ENCODE data around the gene TSFM. TPM values are rescaled to one million over a fixed set of nuclear protein-coding genes. Genes with fewer than 3 reads are reported as not detected.

Gene TSFM
- total RNA-seq, 2 experiments from 2014 or later, result 25.8 to 26.9 TPM

DNA sequence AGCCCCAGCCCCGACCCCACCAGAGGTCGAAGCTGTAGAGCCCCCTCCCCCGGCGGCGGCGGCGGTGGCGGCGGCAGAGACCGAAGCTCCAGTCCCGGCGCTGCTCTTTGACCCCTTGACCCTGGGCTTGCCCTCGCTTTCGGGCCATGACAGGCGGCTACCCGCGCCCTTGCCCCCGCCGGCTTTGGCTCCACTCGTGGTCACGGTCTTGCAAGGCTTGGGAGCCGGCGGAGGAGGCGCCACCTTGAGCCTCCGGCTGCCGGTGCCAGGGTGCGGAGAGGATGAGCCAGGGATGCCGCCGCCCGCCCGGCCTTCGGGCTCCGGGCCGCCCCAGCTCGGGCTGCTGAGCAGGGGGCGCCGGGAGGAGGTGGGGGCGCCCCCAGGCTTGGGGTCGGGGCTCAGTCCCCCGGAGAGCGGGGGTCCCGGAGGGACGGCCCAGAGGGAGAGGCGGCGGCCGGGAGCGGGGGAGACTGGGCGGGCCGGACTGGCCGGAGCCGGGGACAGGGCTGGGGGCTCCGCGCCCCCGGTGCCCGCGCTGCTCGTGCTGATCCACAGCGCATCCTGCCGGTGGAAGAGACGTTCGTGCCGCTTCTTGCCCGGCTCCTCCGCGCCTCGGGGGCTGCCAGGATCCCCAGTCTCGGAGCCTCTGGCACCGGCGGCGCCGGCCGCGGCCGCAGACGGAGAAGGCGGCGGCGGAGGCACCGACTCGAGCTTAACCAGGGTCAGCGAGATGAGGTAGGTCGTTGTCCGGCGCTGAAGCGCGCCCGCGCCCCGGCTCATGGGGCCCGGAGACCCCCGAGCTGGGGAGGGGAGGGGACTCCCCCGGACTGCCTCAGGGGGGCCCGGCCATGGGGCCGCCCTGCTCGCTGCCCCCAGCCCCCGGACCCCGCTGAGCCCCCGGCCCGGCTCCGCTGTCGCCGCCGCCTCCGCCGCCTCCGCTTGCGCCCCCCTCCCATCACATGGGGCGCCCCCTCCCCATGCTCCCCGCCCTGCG is 44.8 kb upstream of the TSFM start:
- TF ChIP-seq, protein P1, sequence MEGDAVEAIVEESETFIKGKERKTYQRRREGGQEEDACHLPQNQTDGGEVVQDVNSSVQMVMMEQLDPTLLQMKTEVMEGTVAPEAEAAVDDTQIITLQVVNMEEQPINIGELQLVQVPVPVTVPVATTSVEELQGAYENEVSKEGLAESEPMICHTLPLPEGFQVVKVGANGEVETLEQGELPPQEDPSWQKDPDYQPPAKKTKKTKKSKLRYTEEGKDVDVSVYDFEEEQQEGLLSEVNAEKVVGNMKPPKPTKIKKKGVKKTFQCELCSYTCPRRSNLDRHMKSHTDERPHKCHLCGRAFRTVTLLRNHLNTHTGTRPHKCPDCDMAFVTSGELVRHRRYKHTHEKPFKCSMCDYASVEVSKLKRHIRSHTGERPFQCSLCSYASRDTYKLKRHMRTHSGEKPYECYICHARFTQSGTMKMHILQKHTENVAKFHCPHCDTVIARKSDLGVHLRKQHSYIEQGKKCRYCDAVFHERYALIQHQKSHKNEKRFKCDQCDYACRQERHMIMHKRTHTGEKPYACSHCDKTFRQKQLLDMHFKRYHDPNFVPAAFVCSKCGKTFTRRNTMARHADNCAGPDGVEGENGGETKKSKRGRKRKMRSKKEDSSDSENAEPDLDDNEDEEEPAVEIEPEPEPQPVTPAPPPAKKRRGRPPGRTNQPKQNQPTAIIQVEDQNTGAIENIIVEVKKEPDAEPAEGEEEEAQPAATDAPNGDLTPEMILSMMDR (IDR thresholded peaks at IDR 0.05), result no peak
- no peaks in the 10 kb centered on the region for H3K9me3 ChIP-seq (ENCODE audit: control insufficient read depth in 1 of 2, insufficient read depth in 1 of 2, low read length in 2 of 2)
- Mint-ChIP-seq H3K27me3 (no peaks in the 10 kb centered on the region), H3K36me3 (ENCODE audit: low read depth) (peaks cover 63% of the 10 kb centered on the region), H3K9me3 (no peaks in the 10 kb centered on the region), H3K4me3 (no peak overlapping the region), H3K27ac (no peak overlapping the region), H3K4me1 (ENCODE audit: low read depth) (peaks cover 57% of the 10 kb centered on the region)
- peaks cover 66% of the 10 kb centered on the region for H3K36me3 ChIP-seq (ENCODE audit: insufficient read depth, low read length)
- DNase-seq, result no peak
- POLR2A ChIA-PET, result interaction anchor here (1.0 kb wide), 1 partner anchor 12 kb away, joined by 3 read pairs; no protein-coding TSS in a partner anchor
- ATAC-seq (ENCODE audit: poor library complexity), result no peak
- intact Hi-C loops (cut with DNase I, micrococcal nuclease), result loop anchor here in 1 of 2 experiments (2.0 to 5.0 kb wide), 2 partner anchors 19 to 40 kb away; no protein-coding TSS in a partner anchor
- H3K27ac ChIP-seq (ENCODE audit: low read depth in 1 of 2, low read length in 2 of 2), result no peak overlapping the region
- no peaks in the 10 kb centered on the region for H3K27me3 ChIP-seq (ENCODE audit: control insufficient read depth in 1 of 2, insufficient read depth in 2 of 2, low read length in 2 of 2)
- H3K4me1 ChIP-seq (ENCODE audit: insufficient read depth, low read length), result peaks cover 57% of the 10 kb centered on the region
- no peak overlapping the region for H3K4me3 ChIP-seq (ENCODE audit: low read length)
- CTCF ChIA-PET, result no interaction called here

DNA sequence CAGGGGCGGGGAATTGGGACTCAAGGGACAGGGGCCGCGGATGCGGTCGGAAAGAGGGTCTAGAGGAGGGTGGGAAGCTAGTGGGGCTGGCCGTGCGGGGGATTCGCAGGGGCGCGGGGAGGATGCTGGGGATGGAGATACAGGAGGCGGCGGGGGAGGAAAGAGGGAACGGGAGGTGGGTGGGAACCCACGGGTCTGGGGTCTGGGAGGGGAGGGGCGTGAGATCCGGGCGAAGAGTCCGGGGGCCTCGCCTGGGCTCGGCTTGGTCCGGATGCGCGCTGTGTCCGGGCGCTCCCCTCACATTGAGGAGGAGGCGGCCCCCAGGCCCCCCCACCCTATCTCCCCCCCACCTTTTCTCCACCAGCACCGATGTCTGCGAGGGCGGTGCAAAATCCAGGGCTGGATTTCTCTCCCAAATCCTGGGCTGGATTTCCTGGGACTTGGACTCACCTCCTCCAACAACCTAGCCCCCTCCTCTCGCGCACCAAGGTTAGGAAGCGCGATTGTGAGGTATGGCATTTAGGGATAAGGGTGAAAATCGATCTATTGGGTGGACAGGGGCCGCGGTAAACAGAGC is 43.8 kb upstream of the TSFM start, which contains the start of gene AGAP2:
Gene AGAP2, minus strand, starts transcription at position 82 of the 577 bp plus-strand sequence. CDS start 496 bp downstream, outside the sequence.
- DNase-seq (no peak), ATAC-seq (ENCODE audit: poor library complexity) (no peak)
- Histone ChIP-seq H3K27me3 (ENCODE audit: control insufficient read depth in 1 of 2, insufficient read depth in 2 of 2, low read length in 2 of 2) (no peaks in the 10 kb centered on the region), H3K36me3 (ENCODE audit: insufficient read depth, low read length) (peaks cover 57% of the 10 kb centered on the region), H3K4me3 (ENCODE audit: low read length) (no peak within 1 kb of the TSS), H3K27ac (ENCODE audit: low read depth in 1 of 2, low read length in 2 of 2) (peak within 1 kb of the TSS; percentile 35 to 83), H3K9me3 (ENCODE audit: control insufficient read depth in 1 of 2, insufficient read depth in 1 of 2, low read length in 2 of 2) (no peaks in the 10 kb centered on the region), H3K4me1 (ENCODE audit: insufficient read depth, low read length) (peaks cover 58% of the 10 kb centered on the region)
- peak within 1 kb of the TSS; percentile 50 for H3K4me3 Mint-ChIP-seq
- H3K4me1 Mint-ChIP-seq (ENCODE audit: low read depth), result peaks cover 59% of the 10 kb centered on the region
- ChIA-PET POLR2A (no interaction called here), CTCF (no interaction called here)
- intact Hi-C loops (cut with DNase I, micrococcal nuclease), result loop anchor here in 1 of 2 experiments (2.0 to 5.0 kb wide), 2 partner anchors 20 to 41 kb away; no protein-coding TSS in a partner anchor
- H3K9me3 Mint-ChIP-seq, result no peaks in the 10 kb centered on the region
- H3K27ac Mint-ChIP-seq, result peak within 1 kb of the TSS; percentile 94
- no peaks in the 10 kb centered on the region for H3K27me3 Mint-ChIP-seq
- peaks cover 53% of the 10 kb centered on the region for H3K36me3 Mint-ChIP-seq (ENCODE audit: low read depth)
- TF ChIP-seq, protein P1 (IDR thresholded peaks at IDR 0.05), result no peak

DNA sequence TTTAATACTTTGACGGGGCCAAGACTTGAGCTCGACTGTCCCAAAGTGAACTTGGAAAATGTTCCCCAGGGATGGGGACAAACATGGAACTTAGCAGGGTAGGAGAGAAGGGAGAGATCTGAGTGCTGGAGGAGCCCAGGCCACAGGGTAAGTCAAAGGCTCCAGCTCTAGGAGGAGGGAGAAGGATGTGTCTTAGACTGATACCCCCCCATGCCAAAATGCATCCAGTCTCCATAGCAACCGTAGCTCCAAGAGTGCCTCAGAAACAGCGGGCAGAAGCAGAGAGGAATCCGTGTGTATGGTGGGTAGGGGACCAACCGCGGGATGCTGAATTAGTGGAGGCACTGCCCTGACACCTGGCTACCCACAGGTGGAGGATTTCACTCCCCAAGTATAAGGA is 43.2 kb upstream of the TSFM start:
- peaks cover 50% of the 10 kb centered on the region for H3K36me3 Mint-ChIP-seq (ENCODE audit: low read depth)

More for the DNA sequence above, 43.2 kb upstream of the TSFM start:
- H3K27me3 Mint-ChIP-seq, result no peaks in the 10 kb centered on the region
- peaks cover 64% of the 10 kb centered on the region for H3K4me1 Mint-ChIP-seq (ENCODE audit: low read depth)
- H3K4me3 Mint-ChIP-seq, result peak overlapping the region; percentile 50
- Histone ChIP-seq H3K9me3 (ENCODE audit: control insufficient read depth in 1 of 2, insufficient read depth in 1 of 2, low read length in 2 of 2) (no peaks in the 10 kb centered on the region), H3K27me3 (ENCODE audit: control insufficient read depth in 1 of 2, insufficient read depth in 2 of 2, low read length in 2 of 2) (no peaks in the 10 kb centered on the region), H3K36me3 (ENCODE audit: insufficient read depth, low read length) (peaks cover 50% of the 10 kb centered on the region), H3K4me1 (ENCODE audit: insufficient read depth, low read length) (peaks cover 64% of the 10 kb centered on the region), H3K4me3 (ENCODE audit: low read length) (no peak overlapping the region), H3K27ac (ENCODE audit: low read depth in 1 of 2, low read length in 2 of 2) (peak overlapping the region in 1 of 2 donors; percentile 83)
- ATAC-seq (ENCODE audit: poor library complexity), result no peak
- intact Hi-C loops (cut with DNase I, micrococcal nuclease), result loop anchor here in 1 of 2 experiments (2.0 to 5.0 kb wide), 2 partner anchors 21 to 42 kb away; no protein-coding TSS in a partner anchor
- TF ChIP-seq, protein P1 (IDR thresholded peaks at IDR 0.05), result no peak
- no peaks in the 10 kb centered on the region for H3K9me3 Mint-ChIP-seq
- CTCF ChIA-PET, result no interaction called here
- H3K27ac Mint-ChIP-seq, result peak overlapping the region; percentile 94
- POLR2A ChIA-PET, result interaction anchor here (0.8 kb wide), 1 partner anchor 19 kb away, joined by 3 read pairs; no protein-coding TSS in a partner anchor
- DNase-seq, result no peak

Data from CD4-positive, alpha-beta T cell (primary cell).